K562 (cell line): ENCODE data around the gene HNF4A. TPM values are rescaled to one million over a fixed set of nuclear protein-coding genes. Genes with fewer than 3 reads are reported as not detected.

Experiments used
- CBFB ChIP-seq: sonication (generic); formaldehyde crosslinking; IDR thresholded peaks from 2 replicates; pipeline ENCODE4 v1.4.0; 2020; ENCODE audit warnings: mild to moderate bottlenecking, missing genetic modification reagents
- CTCF ChIP-seq, 3 experiments: IDR thresholded peaks in 2 of 3; conservative IDR thresholded peaks in 1 of 3; 2 replicates each; pipeline ENCODE4 v1.5.1; 2011 to 2012; ENCODE audit warnings: low read length in 3 of 3, mild to moderate bottlenecking in 3 of 3, control low read depth in 2 of 3, improper control_type of control experiment in 1 of 3, inconsistent platforms in 1 of 3, low read depth in 1 of 3, mixed read lengths in 1 of 3, moderate library complexity in 1 of 3; ENCODE audit not compliant: insufficient read depth in 2 of 3
- FOS ChIP-seq: IDR thresholded peaks from 3 replicates; pipeline ENCODE4 v1.6.1; 2011; ENCODE audit not compliant: insufficient read length; ENCODE audit errors: extremely low read depth
- HDAC3 ChIP-seq: fragments of 450-650 bp; IDR thresholded peaks from 2 replicates; pipeline ENCODE4 v1.6.1; 2018; ENCODE audit warnings: borderline replicate concordance, mild to moderate bottlenecking, moderate library complexity; ENCODE audit not compliant: partially characterized antibody
- HEY1 ChIP-seq: fragments of 250-450 bp; sonication (Bioruptor Pico); IDR thresholded peaks from 2 replicates; pipeline ENCODE4 v1.5.0; 2020; ENCODE audit warnings: mild to moderate bottlenecking, moderate library complexity, borderline replicate concordance
- KDM4B ChIP-seq, 2 experiments: fragments of 450-650 bp in 1 of 2; sonication (generic) in 1 of 2; IDR thresholded peaks; 2 replicates each; pipeline ENCODE4 v1.6.1; 2016 to 2017; ENCODE audit warnings: borderline replicate concordance in 2 of 2, antibody characterized with exemption in 1 of 2, low read depth in 1 of 2, mild to moderate bottlenecking in 1 of 2
- MED1 ChIP-seq: sonication (generic); formaldehyde crosslinking; IDR thresholded peaks from 2 replicates; pipeline ENCODE4 v1.8.1; 2023; ENCODE audit warnings: missing genetic modification reagents, borderline replicate concordance
- MYNN ChIP-seq, 2 experiments: sonication (generic); formaldehyde crosslinking in 1 of 2; IDR thresholded peaks; 2 replicates each; pipeline versions ENCODE4 v1.5.0 to v1.6.1; 2016 to 2020; ENCODE audit warnings: antibody characterized with exemption in 1 of 2, missing genetic modification reagents in 1 of 2
- NEUROD1 ChIP-seq: fragments of 150-350 bp; IDR thresholded peaks from 2 replicates; pipeline ENCODE4 v1.6.1; 2014; ENCODE audit warnings: borderline replicate concordance, low read length, low read depth; ENCODE audit not compliant: partially characterized antibody
- RBM39 ChIP-seq: fragments of 200-400 bp; formaldehyde crosslinking; optimal IDR thresholded peaks from 2 replicates; pipeline ENCODE3; 2018; ENCODE audit warnings: low read depth, low read length
- U2AF1 ChIP-seq: fragments of 200-400 bp; formaldehyde crosslinking; optimal IDR thresholded peaks from 2 replicates; pipeline ENCODE3; 2017; ENCODE audit warnings: mild to moderate bottlenecking, low read depth, low read length, moderate library complexity
- ZKSCAN1 ChIP-seq: fragments of 150-350 bp; IDR thresholded peaks from 2 replicates; pipeline ENCODE4 v1.6.1; 2016; ENCODE audit warnings: low read depth, low read length
- ZNF224 ChIP-seq: sonication (generic); formaldehyde crosslinking; IDR thresholded peaks from 2 replicates; pipeline ENCODE4 v1.8.0; 2022; ENCODE audit warnings: mild to moderate bottlenecking, missing genetic modification reagents
- polyA plus RNA-seq, 8 experiments: library from polyadenylated mRNA; depleted of rRNA in 4 of 8; stranded (reverse) in 5 of 8; unstranded in 3 of 8; fragments of >200 nt; fragmentation: Nextera tagmentation in 2 of 8; fragmentation: Illumina TruSeq in 1 of 8; extraction: Ambion mirVana in 2 of 8; extraction: Trizol in 1 of 8; gene quantifications; 2 replicates each; pipeline versions ENCODE4 v1.2.1 to v1.2.3, GENCODE V29; 2011 to 2014; ENCODE audit warnings: inconsistent platforms in 1 of 8, missing spikeins in 1 of 8
- total RNA-seq, 7 experiments: library from RNA; depleted of rRNA in 6 of 7; stranded (reverse); fragments of >200 nt in 6 of 7; fragmentation: Illumina TruSeq in 2 of 7; extraction: Trizol in 2 of 7; gene quantifications; 2 replicates each; pipeline versions ENCODE4 v1.2.1 to v1.2.3, GENCODE V29; 2011 to 2021; ENCODE audit warnings: low replicate concordance in 1 of 7
- TF ChIP-seq, protein P1 (sequence below): IDR thresholded peaks from 3 replicates; pipeline ENCODE4 v1.6.1; 2011; ENCODE audit warnings: borderline replicate concordance, mild to moderate bottlenecking, moderate library complexity; ENCODE audit not compliant: insufficient read length; ENCODE audit errors: extremely low read depth
- TF ChIP-seq, protein P2 (sequence below): fragments of 450-650 bp; IDR thresholded peaks from 2 replicates; pipeline ENCODE4 v1.7.0; 2016; ENCODE audit warnings: borderline replicate concordance
- TF ChIP-seq, protein P3 (sequence below): sonication (generic); formaldehyde crosslinking; IDR thresholded peaks from 2 replicates; pipeline ENCODE4 v1.8.1; 2023; ENCODE audit warnings: mild to moderate bottlenecking, missing genetic modification reagents
- TF ChIP-seq, protein P4 (sequence below): fragments of 450-650 bp; formaldehyde crosslinking; IDR thresholded peaks from 2 replicates; pipeline ENCODE4 v1.4.0; 2022; ENCODE audit warnings: missing genetic modification characterization

The HNF4A gene
- total and polyA plus RNA-seq, 9 of the 15 experiments (the other 6 are each of a cell fraction or from before 2014, with no cell fraction given) = 0.03 to 0.27 (median 0.08) TPM; not detected in 5

- TF ChIP-seq, protein P1, sequence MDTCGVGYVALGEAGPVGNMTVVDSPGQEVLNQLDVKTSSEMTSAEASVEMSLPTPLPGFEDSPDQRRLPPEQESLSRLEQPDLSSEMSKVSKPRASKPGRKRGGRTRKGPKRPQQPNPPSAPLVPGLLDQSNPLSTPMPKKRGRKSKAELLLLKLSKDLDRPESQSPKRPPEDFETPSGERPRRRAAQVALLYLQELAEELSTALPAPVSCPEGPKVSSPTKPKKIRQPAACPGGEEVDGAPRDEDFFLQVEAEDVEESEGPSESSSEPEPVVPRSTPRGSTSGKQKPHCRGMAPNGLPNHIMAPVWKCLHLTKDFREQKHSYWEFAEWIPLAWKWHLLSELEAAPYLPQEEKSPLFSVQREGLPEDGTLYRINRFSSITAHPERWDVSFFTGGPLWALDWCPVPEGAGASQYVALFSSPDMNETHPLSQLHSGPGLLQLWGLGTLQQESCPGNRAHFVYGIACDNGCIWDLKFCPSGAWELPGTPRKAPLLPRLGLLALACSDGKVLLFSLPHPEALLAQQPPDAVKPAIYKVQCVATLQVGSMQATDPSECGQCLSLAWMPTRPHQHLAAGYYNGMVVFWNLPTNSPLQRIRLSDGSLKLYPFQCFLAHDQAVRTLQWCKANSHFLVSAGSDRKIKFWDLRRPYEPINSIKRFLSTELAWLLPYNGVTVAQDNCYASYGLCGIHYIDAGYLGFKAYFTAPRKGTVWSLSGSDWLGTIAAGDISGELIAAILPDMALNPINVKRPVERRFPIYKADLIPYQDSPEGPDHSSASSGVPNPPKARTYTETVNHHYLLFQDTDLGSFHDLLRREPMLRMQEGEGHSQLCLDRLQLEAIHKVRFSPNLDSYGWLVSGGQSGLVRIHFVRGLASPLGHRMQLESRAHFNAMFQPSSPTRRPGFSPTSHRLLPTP = peak; percentile 91
- TF ChIP-seq, protein P2, sequence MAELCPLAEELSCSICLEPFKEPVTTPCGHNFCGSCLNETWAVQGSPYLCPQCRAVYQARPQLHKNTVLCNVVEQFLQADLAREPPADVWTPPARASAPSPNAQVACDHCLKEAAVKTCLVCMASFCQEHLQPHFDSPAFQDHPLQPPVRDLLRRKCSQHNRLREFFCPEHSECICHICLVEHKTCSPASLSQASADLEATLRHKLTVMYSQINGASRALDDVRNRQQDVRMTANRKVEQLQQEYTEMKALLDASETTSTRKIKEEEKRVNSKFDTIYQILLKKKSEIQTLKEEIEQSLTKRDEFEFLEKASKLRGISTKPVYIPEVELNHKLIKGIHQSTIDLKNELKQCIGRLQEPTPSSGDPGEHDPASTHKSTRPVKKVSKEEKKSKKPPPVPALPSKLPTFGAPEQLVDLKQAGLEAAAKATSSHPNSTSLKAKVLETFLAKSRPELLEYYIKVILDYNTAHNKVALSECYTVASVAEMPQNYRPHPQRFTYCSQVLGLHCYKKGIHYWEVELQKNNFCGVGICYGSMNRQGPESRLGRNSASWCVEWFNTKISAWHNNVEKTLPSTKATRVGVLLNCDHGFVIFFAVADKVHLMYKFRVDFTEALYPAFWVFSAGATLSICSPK = no peak
- TF ChIP-seq HEY1 (CRISPR knock-in tag) = no peak
- TF ChIP-seq, protein P3, sequence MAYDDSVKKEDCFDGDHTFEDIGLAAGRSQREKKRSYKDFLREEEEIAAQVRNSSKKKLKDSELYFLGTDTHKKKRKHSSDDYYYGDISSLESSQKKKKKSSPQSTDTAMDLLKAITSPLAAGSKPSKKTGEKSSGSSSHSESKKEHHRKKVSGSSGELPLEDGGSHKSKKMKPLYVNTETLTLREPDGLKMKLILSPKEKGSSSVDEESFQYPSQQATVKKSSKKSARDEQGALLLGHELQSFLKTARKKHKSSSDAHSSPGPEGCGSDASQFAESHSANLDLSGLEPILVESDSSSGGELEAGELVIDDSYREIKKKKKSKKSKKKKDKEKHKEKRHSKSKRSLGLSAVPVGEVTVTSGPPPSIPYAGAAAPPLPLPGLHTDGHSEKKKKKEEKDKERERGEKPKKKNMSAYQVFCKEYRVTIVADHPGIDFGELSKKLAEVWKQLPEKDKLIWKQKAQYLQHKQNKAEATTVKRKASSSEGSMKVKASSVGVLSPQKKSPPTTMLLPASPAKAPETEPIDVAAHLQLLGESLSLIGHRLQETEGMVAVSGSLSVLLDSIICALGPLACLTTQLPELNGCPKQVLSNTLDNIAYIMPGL (CRISPR knock-in tag) = no peak
- TF ChIP-seq U2AF1 = no peak
- no peak for TF ChIP-seq ZNF224 (CRISPR knock-in tag)
- TF ChIP-seq CTCF (IDR thresholded peaks at IDR 0.05 in 2 of 3, conservative IDR thresholded peaks at IDR 0.05 in 1 of 3; ENCODE audit: insufficient read depth in 2 of 3, low read depth in 1 of 3, low read length in 3 of 3) = peak; percentile 91 to 94 (median 92)
- 0 out of 2 replicates have a peak, but pooled peaks have one; percentile 51 for TF ChIP-seq MYNN (IDR thresholded peaks at IDR 0.05)
- no peak for TF ChIP-seq MYNN (CRISPR knock-in tag; IDR thresholded peaks at IDR 0.05)
- TF ChIP-seq CBFB (CRISPR knock-in tag) = no peak
- TF ChIP-seq FOS = no peak
- no peak for TF ChIP-seq NEUROD1
- TF ChIP-seq MED1 = no peak
- TF ChIP-seq KDM4B (IDR thresholded peaks at IDR 0.05; ENCODE audit: borderline replicate concordance in 2 of 2, low read depth in 1 of 2) = no peak
- TF ChIP-seq HDAC3 = no peak
- TF ChIP-seq RBM39 = no peak
- TF ChIP-seq ZKSCAN1 = no peak
- TF ChIP-seq, protein P4, sequence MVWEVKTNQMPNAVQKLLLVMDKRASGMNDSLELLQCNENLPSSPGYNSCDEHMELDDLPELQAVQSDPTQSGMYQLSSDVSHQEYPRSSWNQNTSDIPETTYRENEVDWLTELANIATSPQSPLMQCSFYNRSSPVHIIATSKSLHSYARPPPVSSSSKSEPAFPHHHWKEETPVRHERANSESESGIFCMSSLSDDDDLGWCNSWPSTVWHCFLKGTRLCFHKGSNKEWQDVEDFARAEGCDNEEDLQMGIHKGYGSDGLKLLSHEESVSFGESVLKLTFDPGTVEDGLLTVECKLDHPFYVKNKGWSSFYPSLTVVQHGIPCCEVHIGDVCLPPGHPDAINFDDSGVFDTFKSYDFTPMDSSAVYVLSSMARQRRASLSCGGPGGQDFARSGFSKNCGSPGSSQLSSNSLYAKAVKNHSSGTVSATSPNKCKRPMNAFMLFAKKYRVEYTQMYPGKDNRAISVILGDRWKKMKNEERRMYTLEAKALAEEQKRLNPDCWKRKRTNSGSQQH (CRISPR knock-in tag) = no peak
These were observed 33.0 kb downstream of the HNF4A start (continued) for GRCh38 chr20:44388466-44389023.
